Renal cortical epithelial cell (primary cell): ENCODE measurements around the gene FBLN1. TPM values are rescaled to one million over a fixed set of nuclear protein-coding genes. Genes with fewer than 3 reads are reported as not detected.
"Not testable (repeated sequence)": the region's sequence is repeated elsewhere in the genome, so short reads cannot be mapped to it uniquely, and the experiment has no call there.

ENCODE experiments used
- DNase-seq: peaks from one replicate; pipeline ENCODE4 v3.0.0-alpha.2; 2011; ENCODE audit warnings: low read depth
- total RNA-seq: library from RNA; depleted of rRNA; stranded (reverse); fragments of >200 nt; gene quantifications from 2 replicates; pipeline ENCODE4 v1.2.3, GENCODE V29; 2014

Gene FBLN1
- total RNA-seq, 1 donor from 2014 or later = 17.1 TPM

- DNase-seq = no peak
These were observed 24.2 kb downstream of the FBLN1 start for GRCh38 chr22:45526768-45527360.

- DNase-seq = no peak
These were observed 24.8 kb downstream of the FBLN1 start for GRCh38 chr22:45527456-45527855.

- DNase-seq = no peak
These were observed 25.4 kb downstream of the FBLN1 start for GRCh38 chr22:45528046-45528445.

GRCh38 chr22:45529105-45529504 lies 26.4 kb downstream of the FBLN1 start:
- no peak for DNase-seq

GRCh38 chr22:45529971-45530575 lies 27.4 kb downstream of the FBLN1 start:
- no peak for DNase-seq

GRCh38 chr22:45531441-45532234 lies 29.0 kb downstream of the FBLN1 start:
- no peak for DNase-seq

- no peak for DNase-seq
These were observed 29.6 kb downstream of the FBLN1 start for GRCh38 chr22:45532235-45532631.

GRCh38 chr22:45533703-45534102 lies 31.0 kb downstream of the FBLN1 start:
- DNase-seq = no peak

- no peak for DNase-seq
These were observed 31.9 kb downstream of the FBLN1 start for GRCh38 chr22:45534339-45535192.

GRCh38 chr22:45535290-45535689 lies 32.6 kb downstream of the FBLN1 start:
- DNase-seq = no peak

- not testable (repeated sequence) for DNase-seq
These were observed 33.2 kb downstream of the FBLN1 start for GRCh38 chr22:45535835-45536234.

GRCh38 chr22:45537734-45538181 lies 35.1 kb downstream of the FBLN1 start:
- DNase-seq = no peak

GRCh38 chr22:45538281-45538680 lies 35.6 kb downstream of the FBLN1 start:
- no peak for DNase-seq

- peak; percentile 16 for DNase-seq
These were observed 37.4 kb downstream of the FBLN1 start for GRCh38 chr22:45540122-45540521.

GRCh38 chr22:45541382-45541979 lies 38.8 kb downstream of the FBLN1 start:
- no peak for DNase-seq

GRCh38 chr22:45542001-45542520 lies 39.4 kb downstream of the FBLN1 start:
- no peak for DNase-seq

- DNase-seq = not testable (repeated sequence)
These were observed 40.1 kb downstream of the FBLN1 start for GRCh38 chr22:45542736-45543135.

GRCh38 chr22:45543243-45543642 lies 40.6 kb downstream of the FBLN1 start:
- no peak for DNase-seq

GRCh38 chr22:45544588-45545170 lies 42.0 kb downstream of the FBLN1 start:
- no peak for DNase-seq

GRCh38 chr22:45546333-45547015 lies 43.8 kb downstream of the FBLN1 start:
- no peak for DNase-seq

- DNase-seq = no peak
These were observed 44.3 kb downstream of the FBLN1 start for GRCh38 chr22:45547016-45547345.
